Thyroid gland (tissue), 4 donors: ENCODE data around the gene CAMTA1.

Source experiments
- CTCF ChIP-seq, 6 experiments: fragments of 200-600 bp in 3 of 6; fragments of 450-650 bp in 3 of 6; sonication (generic) in 3 of 6; IDR thresholded peaks; one replicate each; pipeline ENCODE4 v1.5.1; 2016 to 2019; ENCODE audit warnings: antibody characterized with exemption in 6 of 6, mild to moderate bottlenecking in 2 of 6, inconsistent platforms in 1 of 6, moderate library complexity in 1 of 6
- POLR2A ChIP-seq, 2 donors: fragments of 450-650 bp; IDR thresholded peaks; one replicate each; pipeline ENCODE4 v1.6.1; 2017; ENCODE audit warnings: antibody characterized with exemption in 2 of 2, mild to moderate bottlenecking in 2 of 2, moderate library complexity in 1 of 2

DNA sequence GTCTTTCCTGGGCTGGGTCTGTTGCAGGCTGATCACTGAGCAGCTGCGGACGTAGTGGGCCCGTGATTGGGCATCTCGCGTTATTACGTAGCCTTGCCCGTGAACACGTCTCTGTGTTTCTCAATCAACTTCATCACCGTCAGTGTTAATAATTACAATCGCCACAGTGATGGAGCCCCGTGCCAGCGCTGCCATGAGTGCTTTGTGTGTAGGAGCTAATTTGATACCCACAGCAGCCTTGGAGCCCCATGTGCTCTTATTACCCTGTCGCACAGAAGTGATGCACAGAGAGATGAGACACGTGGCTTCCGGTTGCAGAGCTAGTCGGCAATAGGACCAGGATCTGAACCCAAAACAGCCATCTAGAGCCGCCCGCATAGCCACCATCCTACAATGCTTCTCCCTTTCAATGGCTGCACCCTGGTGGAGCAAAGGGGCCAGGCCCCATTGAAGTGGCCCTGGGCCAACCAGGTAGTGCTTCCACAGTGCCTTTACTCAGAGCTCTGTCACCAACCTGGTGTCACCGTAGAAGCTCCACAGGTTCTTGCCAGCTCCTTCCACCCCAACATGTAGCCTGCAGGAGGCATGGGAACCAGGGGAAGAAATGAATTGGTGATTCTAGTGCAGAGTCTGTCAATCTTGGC lies 587.3 kb downstream of the CAMTA1 start:
- TF ChIP-seq CTCF (IDR thresholded peaks at IDR 0.05): no peak
- no peak for TF ChIP-seq POLR2A (IDR thresholded peaks at IDR 0.05)
